GM21515 (cell line): ENCODE results near the gene OOSP4B.
"Not testable (repeated sequence)": the region's sequence is repeated elsewhere in the genome, so short reads cannot be mapped to it uniquely, and the experiment has no call there.

Source experiments
- ATAC-seq: cut with Tn5 transposase; IDR thresholded peaks from one replicate; pipeline ENCODE4 v1.9.1; 2021; ENCODE audit not compliant: unreplicated experiment

Gene OOSP4B

DNA sequence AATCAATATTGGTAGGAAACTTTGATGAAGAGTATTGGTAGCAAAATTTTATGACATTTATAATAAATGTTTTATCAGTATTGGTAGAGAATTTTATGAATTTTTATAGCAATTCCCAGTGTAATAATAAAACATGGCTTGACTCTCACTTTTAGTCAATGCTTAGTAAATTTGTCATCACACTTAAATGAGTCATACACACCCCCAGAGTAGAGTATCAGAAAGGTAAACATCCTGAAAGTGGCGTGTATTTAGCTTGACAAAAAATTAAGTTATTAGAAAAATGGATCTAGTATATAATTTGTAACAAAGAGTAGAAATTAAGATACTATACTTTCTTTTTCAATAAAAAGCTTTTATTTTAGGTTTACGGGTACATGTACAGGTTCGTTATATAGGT is 42.1 kb downstream of the OOSP4B start:
- ATAC-seq: no peak

GRCh38 chr11:60059521-60060240 is 42.7 kb downstream of the OOSP4B start:
- no peak for ATAC-seq

GRCh38 chr11:60064111-60064510 is 47.1 kb downstream of the OOSP4B start:
- ATAC-seq: no peak

- ATAC-seq: no peak
Measured at GRCh38 chr11:60065801-60066200, 48.8 kb downstream of the OOSP4B start.

DNA sequence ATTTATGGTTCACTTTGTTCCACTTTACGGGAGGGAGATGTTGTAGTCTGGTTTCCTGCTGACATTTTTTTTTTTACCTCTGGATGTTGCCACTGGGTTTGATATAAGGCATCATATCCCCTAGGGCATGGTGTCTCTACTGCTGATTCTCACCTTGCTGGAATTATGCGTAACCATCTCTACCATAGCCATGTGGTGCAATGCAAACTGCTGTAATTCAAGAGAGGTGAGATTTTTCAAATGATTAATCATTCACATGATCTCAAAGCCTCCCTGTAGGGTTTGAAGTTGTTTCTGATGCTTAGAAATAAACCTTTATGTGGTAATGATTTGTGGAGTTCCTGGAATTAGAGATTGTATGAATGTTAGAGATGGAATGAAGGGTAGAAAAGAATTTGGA is 52.5 kb downstream of the OOSP4B start:
- no peak for ATAC-seq

GRCh38 chr11:60071644-60072043 is 54.7 kb downstream of the OOSP4B start:
- ATAC-seq: not testable (repeated sequence)

- no peak for ATAC-seq
Measured at GRCh38 chr11:60077216-60077817, 60.3 kb downstream of the OOSP4B start.

GRCh38 chr11:60077981-60078380 is 61.0 kb downstream of the OOSP4B start:
- ATAC-seq: no peak

- no peak for ATAC-seq
Measured at GRCh38 chr11:60078745-60079144, 61.8 kb downstream of the OOSP4B start.

DNA sequence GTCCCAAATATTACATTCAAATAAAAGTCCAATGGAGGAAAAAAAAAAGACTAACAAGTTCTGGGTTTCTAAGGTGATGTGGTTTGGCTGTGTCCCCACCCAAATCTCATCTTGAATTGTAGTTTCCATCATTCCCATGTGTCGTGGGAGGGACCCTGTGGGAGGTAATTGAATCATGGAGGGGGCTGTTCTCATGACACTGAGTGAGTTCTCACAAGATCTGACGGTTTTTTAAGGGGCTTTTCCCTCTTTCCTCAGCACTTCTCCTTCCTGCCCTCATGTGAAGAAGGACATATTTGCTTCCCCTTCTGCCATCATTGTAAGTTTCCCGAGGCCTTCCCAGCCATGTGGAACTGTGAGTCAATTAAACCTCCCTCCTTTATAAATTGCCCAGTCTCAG is 63.6 kb downstream of the OOSP4B start:
- no peak for ATAC-seq
